Lung (tissue), 12 donors: Measurements from ENCODE around the gene MAP3K7. TPM values are rescaled to one million over a fixed set of nuclear protein-coding genes. Genes with fewer than 3 reads are reported as not detected.
A peak's percentile ranks its signal among the peaks of the same experiment; 100 is the strongest.

Experiments
- ATAC-seq: fragments of 200-7000 bp; cut with Tn5 transposase; one replicate; pipeline ENCODE4 v1.9.1; 2020; ENCODE audit warnings: moderate number of reproducible peaks; ENCODE audit not compliant: insufficient read depth, low FRiP score
- DNase-seq, 3 donors: peaks; one replicate each; pipeline ENCODE4 v3.0.0-alpha.2; 2013 to 2017
- H3K27ac ChIP-seq, 2 donors: one replicate each; pipeline ENCODE4 v1.5.1; 2013; ENCODE audit warnings: mild to moderate bottlenecking in 2 of 2, moderate library complexity in 2 of 2, control low read depth in 1 of 2, inconsistent platforms in 1 of 2, low read depth in 1 of 2, low read length in 1 of 2
- H3K27me3 ChIP-seq, 3 donors: one replicate each; pipeline ENCODE4 v1.5.1; 2013; ENCODE audit warnings: low read length in 2 of 3; ENCODE audit not compliant: control insufficient read depth in 3 of 3, insufficient read depth in 3 of 3
- H3K36me3 ChIP-seq, 4 donors: one replicate each; pipeline ENCODE4 v1.5.1; 2013; ENCODE audit warnings: low read length in 4 of 4, mild to moderate bottlenecking in 1 of 4, moderate library complexity in 1 of 4; ENCODE audit not compliant: control insufficient read depth in 4 of 4, insufficient read depth in 4 of 4
- H3K4me1 ChIP-seq, 5 donors: one replicate each; pipeline ENCODE4 v1.5.1; 2013; ENCODE audit warnings: low read length in 5 of 5, mild to moderate bottlenecking in 2 of 5, moderate library complexity in 1 of 5; ENCODE audit not compliant: control insufficient read depth in 5 of 5, insufficient read depth in 5 of 5
- H3K4me3 ChIP-seq: one replicate; pipeline ENCODE4 v1.5.1; 2013; ENCODE audit warnings: mild to moderate bottlenecking, control low read depth, moderate library complexity
- H3K9ac ChIP-seq, 2 donors: one replicate each; pipeline ENCODE4 v1.5.1; 2013; ENCODE audit warnings: low read length in 2 of 2, control low read depth in 1 of 2; ENCODE audit not compliant: insufficient read depth in 1 of 2
- H3K9me3 ChIP-seq, 4 donors: one replicate each; pipeline ENCODE4 v1.5.1; 2013; ENCODE audit warnings: low read length in 3 of 4, mild to moderate bottlenecking in 1 of 4, moderate library complexity in 1 of 4; ENCODE audit not compliant: control insufficient read depth in 4 of 4, insufficient read depth in 3 of 4
- WGBS, 2 donors: extraction: QIAGEN DNeasy Blood & Tissue Kit; methylation state at CpG; one replicate each; pipeline ENCODE4 v1.1.7; 2013; 5-methylcytosine and 5-hydroxymethylcytosine counted together
- polyA plus RNA-seq, 2 donors: library from polyadenylated mRNA; stranded (reverse); fragments of 200-250 nt; gene quantifications; one replicate each; pipeline ENCODE4 v1.2.1, GENCODE V29; 2013
- total RNA-seq, 2 donors: library from RNA; depleted of rRNA in 1 of 2; stranded (reverse); fragments of >200 nt in 1 of 2; gene quantifications; one replicate each; pipeline ENCODE4 v1.2.1, GENCODE V29; 2014 to 2021
- TF ChIP-seq, protein P1 (sequence below): IDR thresholded peaks from 2 replicates; pipeline ENCODE4 v1.5.1; 2012; ENCODE audit warnings: mild to moderate bottlenecking; ENCODE audit errors: control extremely low read depth, extremely low read depth
- donor health status: control.
- donor health status: control.
- donor health status: Bipolar disorder and iron deficiency.
- donor health status: healthy.
- donor health status: DM: yes; HTN: yes; CAD: no.

The MAP3K7 gene
- total and polyA plus RNA-seq, 4 donors, result 10.5 to 45.8 (median 15.7) TPM

DNA sequence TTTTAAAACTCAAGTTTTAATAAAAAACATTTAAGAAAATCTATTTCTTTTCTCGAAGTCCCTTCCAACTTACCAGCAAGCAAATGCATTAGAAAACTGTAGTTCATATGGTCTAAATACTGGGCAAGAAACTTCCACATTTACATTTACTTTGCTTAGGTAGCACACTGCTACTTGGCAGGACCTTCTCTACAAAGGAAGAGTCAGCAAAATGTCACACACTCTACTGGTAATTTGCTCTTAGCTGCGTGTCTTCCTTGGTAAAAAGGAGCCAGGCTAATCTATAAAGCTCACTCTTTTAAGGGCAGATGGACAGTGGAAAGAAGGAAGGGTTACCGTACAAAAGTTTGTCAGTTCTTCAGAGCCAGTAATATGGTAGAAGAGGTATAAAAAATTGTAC, 45.7 kb downstream of the MAP3K7 start:
- H3K4me3 ChIP-seq, result no peak overlapping the region
- H3K27ac ChIP-seq, result no peak overlapping the region
- H3K9me3 ChIP-seq, result no peaks in the 10 kb centered on the region
- H3K4me1 ChIP-seq, result peaks cover 0 to 16% (median 10%) of the 10 kb centered on the region in 5 donors
- ATAC-seq (no peak), DNase-seq (no peak)
- TF ChIP-seq, protein P1, sequence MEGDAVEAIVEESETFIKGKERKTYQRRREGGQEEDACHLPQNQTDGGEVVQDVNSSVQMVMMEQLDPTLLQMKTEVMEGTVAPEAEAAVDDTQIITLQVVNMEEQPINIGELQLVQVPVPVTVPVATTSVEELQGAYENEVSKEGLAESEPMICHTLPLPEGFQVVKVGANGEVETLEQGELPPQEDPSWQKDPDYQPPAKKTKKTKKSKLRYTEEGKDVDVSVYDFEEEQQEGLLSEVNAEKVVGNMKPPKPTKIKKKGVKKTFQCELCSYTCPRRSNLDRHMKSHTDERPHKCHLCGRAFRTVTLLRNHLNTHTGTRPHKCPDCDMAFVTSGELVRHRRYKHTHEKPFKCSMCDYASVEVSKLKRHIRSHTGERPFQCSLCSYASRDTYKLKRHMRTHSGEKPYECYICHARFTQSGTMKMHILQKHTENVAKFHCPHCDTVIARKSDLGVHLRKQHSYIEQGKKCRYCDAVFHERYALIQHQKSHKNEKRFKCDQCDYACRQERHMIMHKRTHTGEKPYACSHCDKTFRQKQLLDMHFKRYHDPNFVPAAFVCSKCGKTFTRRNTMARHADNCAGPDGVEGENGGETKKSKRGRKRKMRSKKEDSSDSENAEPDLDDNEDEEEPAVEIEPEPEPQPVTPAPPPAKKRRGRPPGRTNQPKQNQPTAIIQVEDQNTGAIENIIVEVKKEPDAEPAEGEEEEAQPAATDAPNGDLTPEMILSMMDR, result no peak
- peaks cover 5 to 23% (median 18%) of the 10 kb centered on the region in 4 donors for H3K36me3 ChIP-seq
- H3K9ac ChIP-seq, result no peak overlapping the region
- no peaks in the 10 kb centered on the region for H3K27me3 ChIP-seq
- 93 to 97% methylated on average over 3 of the region's 3 CpGs for WGBS, 2 donors

DNA sequence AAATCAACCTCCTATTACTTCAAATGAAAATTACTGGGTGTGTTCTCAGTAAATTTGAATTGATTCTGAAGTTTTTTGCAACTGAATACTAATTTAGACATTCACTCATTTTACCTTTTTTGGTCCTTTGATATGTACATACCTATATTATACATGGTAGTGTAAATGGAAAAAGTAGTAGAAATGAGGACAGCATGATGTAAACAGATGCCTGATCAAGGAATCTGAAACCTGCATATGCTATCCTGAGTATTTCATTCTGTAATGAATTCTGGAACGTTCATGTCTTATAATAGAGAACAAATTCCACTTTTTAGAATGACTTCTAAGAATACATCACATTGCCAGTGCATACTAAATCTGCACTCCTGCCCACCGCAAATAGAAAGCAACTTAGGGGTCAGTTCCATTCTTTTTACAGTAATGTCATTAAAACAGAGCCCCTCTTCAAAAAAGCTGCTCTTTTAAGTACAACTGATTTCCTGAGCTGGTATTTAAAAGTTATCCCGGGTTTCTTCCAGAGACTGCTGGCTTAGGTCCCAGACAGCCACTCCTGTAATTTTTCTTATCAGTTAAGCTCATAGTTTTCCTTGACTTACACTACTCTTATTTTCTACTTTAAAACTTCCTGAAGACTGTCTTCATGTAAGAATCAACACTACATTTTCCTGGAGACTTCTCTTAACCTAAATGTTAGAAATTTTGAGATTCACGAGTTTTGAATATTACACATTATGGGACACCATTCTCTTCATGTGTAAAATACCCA, 48.4 kb downstream of the MAP3K7 start:
- Histone ChIP-seq H3K4me3 (no peak overlapping the region), H3K27me3 (no peaks in the 10 kb centered on the region), H3K36me3 (peaks cover 0 to 12% (median 6%) of the 10 kb centered on the region in 4 donors), H3K9me3 (no peaks in the 10 kb centered on the region), H3K9ac (no peak overlapping the region), H3K4me1 (peaks cover 0 to 16% (median 10%) of the 10 kb centered on the region in 5 donors), H3K27ac (no peak overlapping the region)
- DNase-seq (peak; percentile 22 to 64 (median 43)), ATAC-seq (no peak)
- TF ChIP-seq, protein P1, result no peak
- 40 to 51% methylated on average over 4 of the region's 4 CpGs for WGBS, 2 donors

DNA sequence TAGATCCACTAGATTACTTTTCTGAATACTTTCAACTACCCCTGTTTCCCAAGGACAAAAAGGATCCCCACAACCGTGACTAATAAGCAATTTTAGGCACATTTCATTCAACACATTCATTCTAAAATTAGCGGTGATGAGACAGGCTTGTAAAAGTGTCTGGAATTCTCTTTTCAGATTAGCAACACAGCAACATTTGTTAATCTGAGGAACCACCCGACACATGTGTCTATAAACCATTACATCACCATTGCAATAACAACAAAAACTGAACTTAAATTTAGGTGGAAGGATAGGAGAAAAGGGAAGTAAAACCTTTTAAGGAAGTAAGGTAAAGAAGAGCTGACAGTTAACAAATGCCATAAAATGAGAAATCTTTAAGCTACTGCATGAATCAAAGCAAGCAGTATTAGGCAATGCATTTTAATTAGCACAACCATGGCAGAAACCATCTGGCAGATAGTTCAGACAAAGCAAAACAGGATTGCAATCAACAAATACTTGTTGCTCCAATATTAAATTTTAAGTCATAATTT, 49.1 kb downstream of the MAP3K7 start:
- WGBS, 2 donors, result 38 to 68% methylated on average over 3 of the region's 3 CpGs
- Histone ChIP-seq H3K36me3 (peaks cover 2 to 14% (median 10%) of the 10 kb centered on the region in 4 donors), H3K4me1 (peaks cover 0 to 16% (median 10%) of the 10 kb centered on the region in 5 donors), H3K27ac (no peak overlapping the region), H3K4me3 (no peak overlapping the region), H3K9ac (no peak overlapping the region), H3K9me3 (no peaks in the 10 kb centered on the region), H3K27me3 (no peaks in the 10 kb centered on the region)
- TF ChIP-seq, protein P1, result no peak
- DNase-seq, result peak in 1 of 3 donors; percentile 6
- peak; percentile 34 for ATAC-seq
